CD14-positive monocyte (primary cell): Measurements from ENCODE around the gene DTNBP1. TPM values are rescaled to one million over a fixed set of nuclear protein-coding genes. Genes with fewer than 3 reads are reported as not detected.

Source experiments
- DNase-seq, 3 donors: peaks; one replicate each; pipeline ENCODE4 v3.0.0-alpha.2; 2011 to 2022
- H2AFZ ChIP-seq: 2 replicates; pipeline ENCODE4 v1.6.0; 2012; ENCODE audit warnings: mild to moderate bottlenecking, low read depth, low read length, inconsistent platforms; ENCODE audit not compliant: insufficient read depth, poor library complexity, severe bottlenecking
- H3K27ac ChIP-seq, 2 donors: 1 replicate in 1 of 2; 2 replicates in 1 of 2; pipeline ENCODE4 v1.5.1; 2012 to 2013; ENCODE audit warnings: low read length in 2 of 2, control low read depth in 1 of 2, inconsistent platforms in 1 of 2, low read depth in 1 of 2, mild to moderate bottlenecking in 1 of 2
- H3K27me3 ChIP-seq, 2 donors: one replicate each; pipeline versions ENCODE4 v1.6.0 to v1.6.1; 2011 to 2013; ENCODE audit warnings: low read length in 2 of 2; ENCODE audit not compliant: control insufficient read depth in 2 of 2, insufficient read depth in 2 of 2
- H3K36me3 ChIP-seq, 2 donors: replicated peaks in 1 of 2; 1 replicate in 1 of 2; 2 replicates in 1 of 2; pipeline versions ENCODE4 v1.5.1 to v1.6.1; 2012 to 2013; ENCODE audit warnings: low read length in 2 of 2, control low read depth in 1 of 2, inconsistent platforms in 1 of 2, mild to moderate bottlenecking in 1 of 2; ENCODE audit not compliant: insufficient read depth in 2 of 2, control insufficient read depth in 1 of 2
- H3K4me1 ChIP-seq, 2 donors: 1 replicate in 1 of 2; 2 replicates in 1 of 2; pipeline versions ENCODE4 v1.5.1 to v1.6.1; 2012 to 2013; ENCODE audit warnings: low read length in 2 of 2, control low read depth in 1 of 2, inconsistent platforms in 1 of 2, mild to moderate bottlenecking in 1 of 2, moderate library complexity in 1 of 2; ENCODE audit not compliant: insufficient read depth in 2 of 2, control insufficient read depth in 1 of 2
- H3K4me2 ChIP-seq: replicated peaks from 2 replicates; pipeline ENCODE3; 2012; ENCODE audit warnings: low read length, moderate library complexity, mild to moderate bottlenecking; ENCODE audit not compliant: poor library complexity, severe bottlenecking; ENCODE audit errors: extremely low read depth
- H3K4me3 ChIP-seq, 3 experiments: fragments of 200-600 bp in 1 of 3; sonication (generic) in 1 of 3; replicated peaks in 1 of 3; 1 replicate in 2 of 3; 2 replicates in 1 of 3; pipeline ENCODE4 v1.5.1; 2011 to 2013; ENCODE audit warnings: low read length in 3 of 3, mild to moderate bottlenecking in 3 of 3, control low read depth in 2 of 3, low read depth in 2 of 3, inconsistent platforms in 1 of 3, moderate library complexity in 1 of 3
- H3K79me2 ChIP-seq: 2 replicates; pipeline ENCODE4 v1.6.0; 2012; ENCODE audit warnings: mild to moderate bottlenecking, control low read depth, inconsistent platforms, low read length, moderate library complexity; ENCODE audit not compliant: insufficient read depth
- H3K9ac ChIP-seq: 2 replicates; pipeline ENCODE4 v1.6.0; 2017; ENCODE audit warnings: low read length, mild to moderate bottlenecking; ENCODE audit not compliant: insufficient read depth, poor library complexity, severe bottlenecking
- H3K9me3 ChIP-seq, 2 donors: replicated peaks in 1 of 2; 1 replicate in 1 of 2; 2 replicates in 1 of 2; pipeline versions ENCODE4 v1.5.1 to v1.6.1; 2012 to 2013; ENCODE audit warnings: low read length in 2 of 2, control low read depth in 1 of 2; ENCODE audit not compliant: control insufficient read depth in 1 of 2, insufficient read depth in 1 of 2
- H4K20me1 ChIP-seq: 2 replicates; pipeline ENCODE4 v1.6.0; 2012; ENCODE audit warnings: mild to moderate bottlenecking, low read length, control low read depth, moderate library complexity; ENCODE audit not compliant: insufficient read depth
- H3K27ac Mint-ChIP-seq, 7 donors: one replicate each; pipeline ENCODE4 v1.8.0; 2020; ENCODE audit warnings: mild to moderate bottlenecking in 7 of 7, mixed read lengths in 7 of 7, moderate library complexity in 6 of 7, inconsistent platforms in 2 of 7
- H3K27me3 Mint-ChIP-seq, 3 donors: one replicate each; pipeline ENCODE4 v1.8.0; 2021 to 2022; ENCODE audit warnings: low read depth in 3 of 3, mild to moderate bottlenecking in 3 of 3, mixed read lengths in 3 of 3, moderate library complexity in 3 of 3, inconsistent platforms in 1 of 3
- H3K36me3 Mint-ChIP-seq, 2 donors: one replicate each; pipeline ENCODE4 v1.8.0; 2020; ENCODE audit warnings: mixed read lengths in 2 of 2, inconsistent platforms in 1 of 2, mild to moderate bottlenecking in 1 of 2
- H3K4me1 Mint-ChIP-seq: one replicate; pipeline ENCODE4 v1.8.0; 2020; ENCODE audit warnings: mild to moderate bottlenecking, mixed read lengths
- H3K4me3 Mint-ChIP-seq, 2 donors: one replicate each; pipeline ENCODE4 v1.8.0; 2020; ENCODE audit warnings: mild to moderate bottlenecking in 2 of 2, mixed read lengths in 2 of 2, moderate library complexity in 1 of 2
- H3K9me3 Mint-ChIP-seq, 7 donors: one replicate each; pipeline ENCODE4 v1.8.0; 2020 to 2022; ENCODE audit warnings: mixed read lengths in 7 of 7, mild to moderate bottlenecking in 6 of 7, moderate library complexity in 6 of 7, inconsistent platforms in 2 of 7
- WGBS: methylation state at CpG from one replicate; pipeline ENCODE4 v1.1.5; 2013; ENCODE audit warnings: missing lambda C conversion rate; ENCODE audit not compliant: insufficient coverage; 5-methylcytosine and 5-hydroxymethylcytosine counted together
- intact Hi-C, 2 donors: fragments of 100-400 bp; cut with micrococcal nuclease; formaldehyde crosslinking; loops; one replicate each; pipeline versions ENCODE4 v1.15.0 to v1.15.1; 2023
- polyA plus RNA-seq, 3 donors: library from polyadenylated mRNA; depleted of rRNA in 1 of 3; unstranded in 2 of 3; stranded (reverse) in 1 of 3; fragments of 300-500 nt in 2 of 3; fragments of >200 nt in 1 of 3; fragmentation: Illumina TruSeq in 2 of 3; gene quantifications; 1 replicate in 2 of 3; 2 replicates in 1 of 3; pipeline ENCODE4 v1.2.3, GENCODE V29; 2012 to 2021
- TF ChIP-seq, protein P1 (sequence below): fragments of 200-600 bp; IDR thresholded peaks from one replicate; pipeline ENCODE4 v1.8.0; 2022; ENCODE audit warnings: antibody characterized with exemption, mild to moderate bottlenecking

DTNBP1 gene
- polyA plus RNA-seq, 3 donors, result 19.7 to 26.9 (median 20.5) TPM

DNA sequence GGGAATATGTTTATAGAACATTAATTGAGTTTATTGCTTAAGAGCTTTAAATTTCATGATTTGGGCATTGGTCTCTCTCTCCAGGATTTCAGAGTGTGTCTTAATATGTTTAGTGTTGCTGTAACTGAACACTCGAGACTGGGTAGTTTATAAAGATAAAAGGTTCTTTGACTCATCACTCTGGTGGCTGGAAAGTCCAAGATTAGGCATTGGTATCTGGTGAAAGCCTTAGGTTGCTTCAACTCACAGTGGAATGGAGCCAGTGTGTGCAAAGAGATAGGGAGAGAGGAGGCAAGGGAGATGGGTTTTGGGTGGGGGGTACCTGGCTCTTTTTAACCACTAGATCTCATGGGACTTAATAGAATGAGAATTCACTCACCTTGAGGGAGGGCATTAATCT is 35.6 kb upstream of the DTNBP1 start:
- H3K27ac Mint-ChIP-seq, result no peak overlapping the region
- TF ChIP-seq, protein P1, sequence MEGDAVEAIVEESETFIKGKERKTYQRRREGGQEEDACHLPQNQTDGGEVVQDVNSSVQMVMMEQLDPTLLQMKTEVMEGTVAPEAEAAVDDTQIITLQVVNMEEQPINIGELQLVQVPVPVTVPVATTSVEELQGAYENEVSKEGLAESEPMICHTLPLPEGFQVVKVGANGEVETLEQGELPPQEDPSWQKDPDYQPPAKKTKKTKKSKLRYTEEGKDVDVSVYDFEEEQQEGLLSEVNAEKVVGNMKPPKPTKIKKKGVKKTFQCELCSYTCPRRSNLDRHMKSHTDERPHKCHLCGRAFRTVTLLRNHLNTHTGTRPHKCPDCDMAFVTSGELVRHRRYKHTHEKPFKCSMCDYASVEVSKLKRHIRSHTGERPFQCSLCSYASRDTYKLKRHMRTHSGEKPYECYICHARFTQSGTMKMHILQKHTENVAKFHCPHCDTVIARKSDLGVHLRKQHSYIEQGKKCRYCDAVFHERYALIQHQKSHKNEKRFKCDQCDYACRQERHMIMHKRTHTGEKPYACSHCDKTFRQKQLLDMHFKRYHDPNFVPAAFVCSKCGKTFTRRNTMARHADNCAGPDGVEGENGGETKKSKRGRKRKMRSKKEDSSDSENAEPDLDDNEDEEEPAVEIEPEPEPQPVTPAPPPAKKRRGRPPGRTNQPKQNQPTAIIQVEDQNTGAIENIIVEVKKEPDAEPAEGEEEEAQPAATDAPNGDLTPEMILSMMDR, result no peak
- DNase-seq, result no peak
- 80% methylated on average over 1 of the region's 1 CpG for WGBS
- H3K9me3 Mint-ChIP-seq, result peaks cover 0 to 7% (median 4%) of the 10 kb centered on the region in 7 donors
- Histone ChIP-seq H3K4me1 (no peaks in the 10 kb centered on the region), H3K79me2 (no peaks in the 10 kb centered on the region), H3K4me2 (no peak overlapping the region), H3K27ac (no peak overlapping the region), H3K27me3 (no peaks in the 10 kb centered on the region), H2AFZ (peak overlapping the region; percentile 17), H3K36me3 (no peaks in the 10 kb centered on the region), H3K4me3 (no peak overlapping the region), H3K9ac (no peak overlapping the region), H3K9me3 (no peaks in the 10 kb centered on the region), H4K20me1 (no peaks in the 10 kb centered on the region)
- no peaks in the 10 kb centered on the region for H3K4me1 Mint-ChIP-seq
- intact Hi-C loops, result loop anchor here in 1 of 2 donors (10.0 kb wide), 1 partner anchor 426 kb away; the partner anchor contains the start of gene MYLIP
- H3K36me3 Mint-ChIP-seq, result no peaks in the 10 kb centered on the region
- H3K4me3 Mint-ChIP-seq, result no peak overlapping the region
- peaks cover 2 to 3% (median 2%) of the 10 kb centered on the region in 3 donors for H3K27me3 Mint-ChIP-seq

DNA sequence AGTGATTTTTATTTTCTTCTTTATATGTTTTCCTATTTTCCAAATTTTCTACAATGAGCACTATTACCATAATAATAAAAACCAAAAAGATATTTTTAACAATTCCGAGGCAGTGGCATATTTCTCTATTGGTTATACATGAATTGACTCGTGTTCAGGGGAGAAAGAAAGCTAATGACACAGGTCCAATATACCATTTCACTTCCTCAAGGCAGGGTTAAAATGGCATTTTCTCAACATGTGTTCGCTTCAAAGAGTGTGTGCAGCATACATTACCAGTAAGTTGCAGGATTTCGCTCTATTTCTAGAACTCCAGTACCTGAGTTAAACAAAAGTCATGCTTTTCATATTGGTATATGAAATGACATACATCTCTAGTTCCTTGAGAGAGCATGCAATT is 35.1 kb upstream of the DTNBP1 start:
- Mint-ChIP-seq H3K4me1 (no peaks in the 10 kb centered on the region), H3K4me3 (no peak overlapping the region), H3K9me3 (peaks cover 0 to 2% (median 0%) of the 10 kb centered on the region in 7 donors), H3K27me3 (peaks cover 2 to 3% (median 2%) of the 10 kb centered on the region in 3 donors), H3K27ac (no peak overlapping the region), H3K36me3 (no peaks in the 10 kb centered on the region)
- no peak overlapping the region for H3K9ac ChIP-seq
- TF ChIP-seq, protein P1, result no peak
- no peaks in the 10 kb centered on the region for H3K36me3 ChIP-seq
- H3K4me3 ChIP-seq, result no peak overlapping the region
- no peaks in the 10 kb centered on the region for H3K9me3 ChIP-seq
- H3K79me2 ChIP-seq, result no peaks in the 10 kb centered on the region
- H3K4me2 ChIP-seq, result no peak overlapping the region
- no peaks in the 10 kb centered on the region for H3K4me1 ChIP-seq
- H2AFZ ChIP-seq, result no peak overlapping the region
- no peaks in the 10 kb centered on the region for H3K27me3 ChIP-seq
- H4K20me1 ChIP-seq, result no peaks in the 10 kb centered on the region
- no peak overlapping the region for H3K27ac ChIP-seq
- DNase-seq, result no peak
- intact Hi-C loops, result loop anchor here in 1 of 2 donors (10.0 kb wide), 1 partner anchor 427 kb away; the partner anchor contains the start of gene MYLIP
- no CpG with 5 or more reads among the region's 4 CpGs for WGBS
